NOMO-1 treated with DMSO at 0.1 percent for 48 hours (cell line): Measurements from ENCODE around the gene ABCA4.
"Not testable (repeated sequence)": the region's sequence is repeated elsewhere in the genome, so short reads cannot be mapped to it uniquely, and the experiment has no call there.

Experiments used
- DNase-seq: peaks from one replicate; lab custom pipeline; 2025; ENCODE audit not compliant: unreplicated experiment; lab: John Stamatoyannopoulos, UW

ABCA4 gene

DNA sequence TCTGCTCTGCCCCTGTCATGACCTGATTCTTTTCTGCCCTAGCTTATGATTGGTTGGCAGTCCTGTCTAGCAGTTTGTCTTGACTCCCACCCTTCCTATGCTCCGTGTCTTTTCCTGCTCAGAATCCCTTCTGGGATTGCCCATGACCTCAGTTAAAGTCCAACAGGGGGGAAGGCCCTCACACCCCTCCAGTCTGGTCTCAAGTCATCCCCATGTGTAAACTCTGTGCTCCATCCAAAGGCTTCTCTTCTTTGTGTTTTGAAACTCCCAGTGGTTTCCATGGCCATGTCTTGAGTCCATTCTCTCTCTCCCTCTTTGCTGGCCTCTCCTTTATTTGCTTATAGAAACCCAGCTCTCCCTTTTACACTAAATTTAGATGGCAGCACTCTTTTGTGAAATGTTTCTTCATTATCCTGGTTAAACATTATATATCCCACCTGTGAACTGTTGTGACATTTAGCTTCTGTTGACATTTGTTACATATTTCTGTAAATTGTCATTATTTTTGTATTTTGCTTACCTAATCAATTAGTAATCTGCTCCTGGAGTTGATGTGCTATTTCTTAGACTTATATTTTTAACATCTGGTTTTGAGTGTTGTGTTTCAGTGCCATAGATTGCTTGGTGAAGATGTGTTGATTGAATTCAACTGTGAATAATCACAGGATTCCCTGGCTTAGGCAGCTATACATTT is 162.8 kb downstream of the ABCA4 start:
- no peak for DNase-seq

DNA sequence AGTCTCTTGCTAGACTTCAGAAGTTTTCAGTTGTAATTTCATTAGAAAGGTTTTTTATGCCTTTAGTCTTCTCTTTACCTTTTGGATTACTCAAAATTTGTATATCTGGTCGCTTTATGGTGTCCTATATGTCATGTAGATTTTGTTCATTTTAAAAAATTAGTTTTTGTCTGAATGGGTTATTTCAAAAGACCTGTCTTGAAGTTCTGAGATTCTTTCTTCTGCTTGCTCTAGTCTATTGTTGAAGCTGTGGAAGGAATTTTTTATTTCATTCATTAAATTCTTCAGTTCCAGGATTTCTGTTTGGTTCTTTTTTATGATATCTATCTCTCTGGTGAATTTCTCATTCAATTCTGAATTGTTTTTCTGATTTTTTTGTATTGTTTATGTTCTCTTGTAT is 165.2 kb downstream of the ABCA4 start:
- DNase-seq: no peak

DNA sequence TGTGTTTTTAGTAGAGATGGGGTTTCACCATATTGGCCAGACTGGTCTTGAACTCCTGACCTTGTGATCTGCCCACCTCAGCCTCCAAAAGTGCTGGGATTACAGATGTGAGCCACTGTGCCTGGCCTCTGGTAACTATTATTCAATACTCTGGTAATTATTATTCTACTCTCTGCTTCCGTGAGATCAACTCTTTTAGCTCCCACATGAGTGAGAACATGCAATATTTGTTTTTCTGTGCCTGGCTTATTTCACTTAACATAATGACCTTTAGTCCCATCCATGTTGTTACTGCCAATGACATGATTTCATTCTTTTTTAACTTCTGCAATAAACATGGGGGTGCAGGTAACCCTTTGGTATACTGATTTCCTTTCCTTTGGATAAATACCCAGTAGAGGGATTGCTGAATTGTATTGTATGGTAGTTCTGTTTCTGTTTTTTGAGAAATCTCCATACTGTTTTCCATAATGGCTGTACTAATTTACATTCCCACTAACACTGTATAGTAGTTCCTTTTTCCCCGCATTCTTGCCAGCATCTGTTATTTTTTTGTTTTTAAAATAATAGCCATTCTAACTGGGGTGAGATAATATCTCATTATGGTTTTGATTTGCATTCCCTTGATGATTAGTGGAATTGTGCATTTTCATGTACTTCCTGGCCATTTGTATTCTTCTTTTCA is 173.8 kb downstream of the ABCA4 start:
- not testable (repeated sequence) for DNase-seq
